GM21447 (cell line): ENCODE measurements around the gene NRN1.

Experiments
- ATAC-seq: cut with Tn5 transposase; IDR thresholded peaks from one replicate; pipeline ENCODE4 v1.9.1; 2021; ENCODE audit not compliant: unreplicated experiment

Gene NRN1

DNA sequence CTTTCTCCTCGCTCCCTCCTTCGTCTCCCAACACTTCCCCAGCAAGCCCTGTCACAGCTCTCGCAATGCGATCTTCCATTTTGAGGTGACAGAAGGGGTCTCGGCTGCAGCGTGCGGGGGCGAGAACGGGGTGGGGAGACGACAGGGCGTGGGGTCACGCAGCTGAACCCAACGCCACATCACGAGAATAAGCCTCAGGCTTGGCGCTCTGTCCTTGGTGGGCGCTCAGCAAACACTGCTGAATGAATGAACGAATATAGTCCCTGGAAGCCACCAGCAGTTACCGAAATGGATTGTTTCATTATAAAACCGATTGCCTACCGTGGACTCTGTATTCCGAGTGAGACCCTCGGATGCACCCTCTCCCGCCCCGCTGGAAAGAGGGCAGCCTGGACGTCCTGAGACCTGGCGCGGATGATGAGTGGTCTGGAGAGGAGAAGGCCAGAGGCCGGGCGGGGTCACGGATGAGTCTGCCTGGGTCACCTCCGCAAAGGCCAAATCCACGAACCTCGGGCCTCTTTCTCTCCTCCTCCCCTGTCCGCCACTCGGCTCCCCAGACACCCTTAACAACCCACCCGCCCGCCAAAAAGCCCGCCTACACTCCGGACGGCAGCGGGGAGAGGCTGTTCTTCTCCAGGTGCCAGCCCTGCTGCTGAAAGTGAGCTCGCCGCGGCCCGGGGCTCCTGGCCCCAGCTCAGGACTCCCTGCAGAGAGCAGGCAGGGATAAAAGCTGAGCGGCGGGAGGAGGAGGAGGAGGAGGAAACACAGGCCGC is 3.7 kb downstream of the NRN1 start:
- no peak for ATAC-seq

DNA sequence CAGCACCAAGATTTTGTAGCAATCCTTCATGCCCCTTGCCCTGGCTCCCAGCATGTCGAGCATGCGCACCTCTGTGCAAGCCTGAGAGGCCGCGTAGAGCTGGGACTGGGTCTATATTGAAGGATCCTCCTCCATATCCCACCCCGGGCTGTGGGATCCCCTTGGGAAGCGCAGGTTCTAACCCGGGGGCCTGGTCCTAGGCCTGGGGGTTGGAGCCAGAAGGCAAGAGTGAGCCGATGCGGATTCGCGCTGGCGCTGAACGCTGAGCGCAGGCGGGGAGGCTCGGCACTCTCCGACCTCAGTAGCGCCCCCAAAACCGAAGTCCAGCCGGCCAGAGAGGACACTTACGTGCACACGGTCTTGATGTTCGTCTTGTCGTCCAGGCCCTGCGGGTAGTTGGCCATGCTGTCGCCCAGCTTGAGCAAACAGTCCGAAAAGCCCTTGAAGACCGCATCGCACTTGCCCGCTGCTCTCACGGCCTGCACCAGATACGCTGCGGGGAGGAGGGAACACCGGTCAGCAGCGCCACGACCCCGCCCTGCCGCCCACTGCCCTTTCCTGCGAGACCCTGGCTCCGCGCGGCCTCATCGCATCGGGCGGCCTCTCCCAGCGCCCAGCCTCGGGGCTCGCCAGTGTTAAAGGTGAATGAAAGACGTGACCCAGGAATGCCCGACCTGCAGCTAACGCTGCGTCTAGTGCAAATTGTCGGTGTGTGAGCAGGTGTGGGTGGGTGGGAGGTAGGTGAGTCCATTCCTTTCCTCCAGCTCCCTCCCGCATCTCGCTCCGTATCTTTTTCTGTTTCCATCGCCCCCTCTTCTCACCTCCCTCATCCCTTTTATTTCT is 4.5 kb downstream of the NRN1 start:
- no peak for ATAC-seq

DNA sequence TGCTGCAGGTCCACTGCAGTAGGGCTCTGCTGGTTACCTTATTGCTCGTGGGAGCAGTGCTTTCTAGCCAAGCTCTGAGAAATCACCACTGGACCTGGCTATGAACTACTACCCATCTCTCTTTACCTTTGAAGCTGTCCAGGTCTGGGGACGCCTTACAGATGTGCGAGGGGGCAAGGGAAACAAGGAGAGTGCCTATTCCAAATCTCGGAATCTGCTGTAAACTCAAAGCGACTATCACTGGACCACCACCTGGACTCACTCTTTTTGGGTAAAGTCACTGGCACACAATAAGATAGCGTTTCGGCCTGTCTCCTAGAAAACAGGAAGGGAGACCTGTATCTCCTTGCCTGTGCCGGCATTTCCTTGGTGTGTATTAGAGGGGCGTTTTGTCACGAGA is 5.3 kb downstream of the NRN1 start:
- no peak for ATAC-seq

DNA sequence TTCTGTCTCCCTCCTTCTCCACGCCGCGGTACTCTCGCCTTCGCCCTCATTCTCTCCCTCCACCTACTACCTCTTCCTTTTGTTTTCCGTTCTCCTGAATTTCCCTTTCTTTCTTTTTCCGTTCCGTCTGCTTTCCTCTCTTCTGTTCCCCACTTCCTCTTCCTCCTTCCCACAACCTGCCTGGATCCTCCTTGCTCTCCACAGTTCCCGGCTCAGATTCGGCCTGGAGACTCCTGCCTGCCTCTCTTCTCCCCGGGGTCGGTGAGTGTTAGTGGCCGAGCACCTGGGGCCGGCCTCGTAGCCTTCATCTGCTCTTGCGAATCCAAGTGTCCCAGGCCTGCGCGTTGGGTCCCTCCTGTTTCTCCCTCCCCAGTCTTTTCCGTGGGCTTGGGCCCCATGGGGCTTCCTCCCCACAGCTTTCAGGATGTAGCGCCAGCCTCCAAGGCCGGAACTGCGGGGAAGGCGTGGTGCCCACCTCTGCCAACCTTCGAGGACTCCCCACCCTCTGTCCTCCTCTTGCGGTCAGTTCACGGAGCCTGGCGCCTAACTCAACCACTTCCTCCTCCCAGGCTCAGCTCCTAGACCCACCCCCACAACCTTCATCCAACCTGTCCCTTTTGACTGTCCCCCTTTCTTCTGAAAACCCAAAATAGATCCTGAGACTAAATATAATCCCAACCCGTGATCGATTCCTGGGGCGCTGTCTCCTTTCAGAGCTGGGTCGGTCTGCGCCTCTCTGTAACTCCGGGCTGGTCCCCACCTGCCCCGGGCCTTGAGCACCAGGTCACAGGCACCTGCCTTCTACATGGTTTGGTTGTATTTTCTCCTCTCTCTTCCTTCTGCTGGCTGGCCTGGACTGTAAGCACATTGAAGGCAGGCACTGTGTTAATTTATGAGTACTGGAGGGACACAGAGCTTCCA is 6.8 kb downstream of the NRN1 start:
- no peak for ATAC-seq

DNA sequence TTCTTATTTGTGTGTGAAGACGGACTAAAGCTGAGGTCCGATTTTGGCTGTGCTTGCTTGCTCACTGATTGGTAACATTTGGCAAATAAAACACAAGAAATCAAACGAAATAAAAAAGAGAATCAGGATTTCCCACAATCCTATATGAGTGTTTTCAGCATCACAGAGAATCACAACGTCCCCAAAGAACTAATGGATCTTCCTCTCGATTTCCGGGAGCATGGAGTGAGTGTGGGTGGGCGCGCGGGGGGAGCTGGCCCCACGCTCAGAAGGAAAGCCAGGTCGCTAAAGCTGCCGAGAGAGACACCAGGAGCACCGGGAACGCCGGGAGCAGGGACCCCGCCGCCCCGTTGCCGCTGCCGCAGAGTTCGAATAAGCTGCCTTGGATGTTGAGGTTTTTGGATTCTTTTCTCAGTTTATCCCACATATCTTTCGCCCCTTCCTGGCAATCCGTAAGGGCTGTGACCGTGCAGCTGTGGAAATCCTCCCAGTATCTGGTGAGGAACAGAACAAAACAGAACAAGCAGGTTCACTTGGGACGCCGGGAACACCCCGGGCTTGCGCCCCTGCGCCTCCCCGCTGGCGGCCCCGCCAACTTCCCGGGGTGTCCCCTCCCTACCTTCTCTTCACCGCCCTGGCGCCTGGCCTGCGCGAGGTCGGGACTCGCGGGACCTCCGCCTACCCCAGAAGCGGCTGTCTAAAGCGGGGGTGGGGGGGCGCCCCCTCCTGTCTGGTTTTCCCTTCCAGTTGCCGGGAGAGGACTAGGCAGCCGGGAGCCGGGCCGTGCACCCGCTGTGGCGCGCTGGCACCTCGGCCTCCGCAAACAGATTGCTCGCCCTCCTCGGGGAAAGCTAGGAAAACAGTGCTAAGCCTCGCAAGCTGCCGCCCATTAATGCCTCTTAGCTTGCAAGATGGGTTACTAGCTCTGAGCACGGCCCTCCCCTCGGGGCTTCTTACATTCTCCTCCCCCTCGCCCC is 7.7 kb downstream of the NRN1 start:
- no peak for ATAC-seq

DNA sequence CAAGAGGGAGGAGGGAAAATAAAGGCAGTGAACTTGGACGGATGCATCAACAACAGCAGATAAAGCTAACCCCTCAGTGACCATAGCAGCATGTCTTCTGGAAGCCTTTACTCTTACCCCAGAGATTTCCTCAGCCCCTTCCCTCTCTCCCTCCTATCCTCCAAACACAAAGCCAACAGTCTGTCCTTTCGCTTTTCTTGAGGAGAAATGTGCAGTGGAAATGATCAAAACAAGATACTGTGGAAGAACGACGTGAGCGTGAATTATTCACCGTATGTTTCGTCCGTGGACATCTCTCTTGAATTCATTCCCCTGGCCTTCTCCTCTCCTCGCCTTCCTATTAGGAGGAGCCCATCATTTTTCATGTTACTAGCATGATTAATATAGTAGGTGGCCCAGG is 8.5 kb downstream of the NRN1 start:
- ATAC-seq, result no peak

DNA sequence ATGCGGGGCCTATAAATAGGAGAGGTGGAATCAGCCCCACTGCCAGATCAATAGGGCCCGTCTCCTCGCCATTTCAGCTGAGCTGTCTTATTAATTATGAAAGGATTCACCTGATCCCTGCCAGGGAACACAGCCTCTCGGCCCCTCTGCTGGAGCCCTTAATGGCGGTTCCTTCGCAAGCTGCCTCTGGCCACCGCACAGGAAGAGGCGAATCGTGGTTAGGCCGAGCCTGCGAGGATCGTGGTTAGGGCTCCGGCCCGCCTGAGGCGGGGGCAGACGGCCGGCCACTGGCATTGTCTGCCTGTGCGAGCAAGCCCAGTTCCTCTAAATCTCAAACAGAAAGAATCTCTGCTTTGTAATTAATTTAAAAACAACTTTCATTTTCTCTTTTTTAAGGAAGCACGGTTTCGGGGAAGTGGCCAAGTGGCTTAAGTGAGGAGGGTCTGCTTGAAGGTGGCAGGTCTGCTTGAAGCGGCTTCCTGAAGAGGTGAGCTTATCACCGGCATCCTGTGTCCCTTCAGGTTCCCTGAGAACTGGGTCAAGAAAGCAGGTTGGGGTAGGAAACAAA is 9.2 kb downstream of the NRN1 start:
- ATAC-seq, result no peak

DNA sequence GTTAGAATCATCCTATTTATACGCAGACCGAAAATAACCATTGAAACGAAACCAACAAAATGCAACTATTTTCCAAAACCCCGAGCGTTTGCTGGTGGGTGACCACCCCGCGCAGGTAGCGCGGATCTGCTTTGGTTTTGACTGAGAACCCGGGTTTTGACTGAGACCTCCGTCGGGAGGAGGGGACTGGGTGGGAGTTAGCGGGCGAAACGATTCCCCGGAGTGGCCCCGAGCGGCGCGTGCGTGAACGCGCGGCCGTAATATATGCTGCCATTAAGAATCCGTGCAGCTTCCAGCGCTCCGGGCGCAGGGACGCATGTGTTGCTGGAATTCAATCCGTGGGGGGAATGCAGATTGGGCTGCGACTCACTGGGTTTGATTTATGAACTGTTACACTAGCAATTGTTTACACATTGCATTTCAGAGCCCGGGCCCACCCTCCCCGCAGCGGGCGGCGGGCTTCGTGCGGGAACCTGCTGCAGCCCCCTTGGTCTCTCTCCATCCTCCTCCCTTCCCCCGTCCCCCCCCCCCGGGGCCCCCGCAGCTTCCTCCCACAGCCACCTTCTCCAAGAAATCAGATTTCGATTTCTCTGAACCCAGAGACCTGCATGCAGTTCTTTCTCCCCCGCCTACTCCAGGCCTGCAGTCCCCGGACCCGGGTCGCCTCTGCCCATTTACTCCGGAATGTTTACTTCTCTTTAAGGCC is 9.9 kb downstream of the NRN1 start:
- no peak for ATAC-seq

DNA sequence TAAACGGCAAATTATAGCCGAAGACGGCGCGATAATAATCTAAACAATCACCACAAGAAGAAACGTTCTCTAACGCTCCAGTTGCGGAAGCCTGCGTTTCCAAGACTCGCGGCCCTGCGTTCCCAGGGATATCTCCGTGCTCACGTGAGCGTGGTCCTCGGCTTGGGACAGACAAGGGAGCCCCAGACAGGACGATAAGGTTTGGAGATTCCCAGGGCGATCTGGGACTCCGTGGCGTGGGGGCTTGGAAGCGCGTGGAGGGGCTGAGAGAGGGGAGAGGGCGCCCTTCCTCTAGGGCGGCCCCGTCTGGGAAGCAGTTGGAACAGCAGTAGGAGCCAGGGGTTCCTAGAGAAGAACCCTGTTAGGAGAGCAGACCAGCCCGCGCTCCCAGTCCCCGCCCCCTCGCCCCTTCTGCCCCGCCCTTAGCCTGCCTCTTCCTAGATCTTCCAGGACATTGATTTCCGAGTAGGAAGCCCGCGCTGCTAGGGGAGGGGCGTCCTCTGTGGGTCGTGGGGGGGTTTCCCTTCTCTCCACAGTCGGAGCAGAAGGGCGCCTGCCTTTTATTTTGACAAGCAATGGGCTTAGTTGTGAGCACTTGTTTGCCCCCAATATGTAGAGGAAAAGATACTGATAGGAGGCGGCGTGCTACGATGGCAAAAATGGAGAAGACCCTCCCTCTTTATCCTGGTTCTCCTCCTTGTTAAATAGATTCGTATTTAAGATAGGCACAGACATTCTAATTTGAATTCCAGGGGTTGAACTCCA is 10.6 kb downstream of the NRN1 start:
- no peak for ATAC-seq

DNA sequence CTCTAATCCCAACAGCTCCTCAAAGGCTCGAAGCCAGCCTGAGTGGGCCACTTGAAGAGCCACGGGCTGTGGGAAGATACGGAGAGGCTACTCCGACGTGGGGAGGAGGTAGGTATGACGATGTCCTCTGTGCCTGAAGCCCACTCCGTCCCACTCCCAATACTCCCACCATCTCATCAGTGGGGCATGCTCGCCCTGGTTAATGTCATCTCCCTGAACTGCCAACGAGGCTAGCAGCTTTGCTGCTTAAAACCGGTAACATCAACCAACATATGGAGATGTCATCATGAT is 11.1 kb downstream of the NRN1 start:
- ATAC-seq, result no peak

DNA sequence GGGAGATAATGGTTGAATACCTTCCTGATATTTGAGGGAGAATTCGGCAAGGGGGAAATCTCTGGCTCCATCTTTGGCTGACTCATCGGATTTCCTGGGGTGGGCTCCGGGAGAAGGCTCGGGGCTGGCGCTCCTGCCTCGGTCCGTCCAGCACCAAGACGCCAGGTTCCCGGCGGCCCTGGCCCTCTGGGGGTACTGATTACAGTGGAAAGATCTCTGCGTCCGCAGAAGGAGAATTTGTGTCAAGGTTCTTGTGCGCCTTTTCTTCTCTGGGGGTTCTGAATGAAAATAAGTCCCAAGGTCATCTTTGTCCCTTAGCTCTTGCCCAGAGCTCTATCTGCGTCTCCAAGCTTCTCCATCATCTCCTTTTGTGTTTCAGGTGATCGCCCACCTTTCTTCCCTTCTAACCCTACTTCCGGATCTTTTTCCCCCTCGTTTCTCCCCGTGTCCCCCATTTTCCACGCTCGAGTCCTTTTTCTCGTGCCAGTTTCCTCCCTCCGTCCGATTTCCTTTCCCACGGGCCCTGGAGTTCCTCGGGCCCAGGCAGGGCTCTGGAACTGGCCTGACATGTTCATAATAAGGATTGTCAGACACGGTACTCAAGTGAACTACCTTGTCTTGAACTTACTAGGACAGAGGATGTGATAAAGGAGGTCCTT is 11.6 kb downstream of the NRN1 start:
- ATAC-seq, result no peak

DNA sequence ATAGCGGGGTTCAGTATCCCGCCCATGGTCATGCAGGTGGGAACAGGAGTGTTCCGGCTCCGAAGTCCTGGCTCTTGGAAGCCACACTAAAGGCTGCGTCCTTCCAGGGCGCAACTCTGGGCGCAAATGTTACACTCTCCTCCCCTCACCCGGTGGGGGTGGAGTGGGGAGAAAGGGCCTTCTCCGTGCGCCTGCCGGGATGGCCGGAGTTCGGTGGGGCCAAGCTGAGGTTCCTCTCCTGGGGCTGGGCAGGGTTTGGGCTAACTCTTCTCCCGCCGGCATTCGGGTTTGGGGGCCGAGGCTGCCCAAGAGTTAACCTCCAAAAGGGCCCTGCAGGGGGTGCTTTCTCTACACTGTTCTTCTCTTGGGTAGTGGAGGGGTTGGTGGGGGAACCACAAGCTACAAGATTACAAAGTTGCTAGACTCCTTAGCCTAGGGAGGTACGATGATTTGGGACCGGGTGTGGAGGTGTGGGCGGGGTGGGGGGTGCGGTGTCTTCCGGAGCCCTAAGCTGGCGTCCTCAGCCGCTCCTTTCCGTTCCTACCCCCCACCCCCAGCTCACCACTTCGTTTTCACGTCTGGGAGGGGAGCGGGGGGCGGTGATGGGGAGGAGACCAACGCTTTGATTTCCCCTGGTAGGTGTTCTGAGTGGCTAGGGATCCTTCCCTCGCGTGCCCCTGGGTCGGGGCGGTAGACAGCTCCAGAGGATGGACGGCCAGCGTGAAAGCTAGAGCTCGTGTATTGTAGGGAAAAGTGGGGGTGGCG is 12.3 kb downstream of the NRN1 start:
- ATAC-seq, result no peak

DNA sequence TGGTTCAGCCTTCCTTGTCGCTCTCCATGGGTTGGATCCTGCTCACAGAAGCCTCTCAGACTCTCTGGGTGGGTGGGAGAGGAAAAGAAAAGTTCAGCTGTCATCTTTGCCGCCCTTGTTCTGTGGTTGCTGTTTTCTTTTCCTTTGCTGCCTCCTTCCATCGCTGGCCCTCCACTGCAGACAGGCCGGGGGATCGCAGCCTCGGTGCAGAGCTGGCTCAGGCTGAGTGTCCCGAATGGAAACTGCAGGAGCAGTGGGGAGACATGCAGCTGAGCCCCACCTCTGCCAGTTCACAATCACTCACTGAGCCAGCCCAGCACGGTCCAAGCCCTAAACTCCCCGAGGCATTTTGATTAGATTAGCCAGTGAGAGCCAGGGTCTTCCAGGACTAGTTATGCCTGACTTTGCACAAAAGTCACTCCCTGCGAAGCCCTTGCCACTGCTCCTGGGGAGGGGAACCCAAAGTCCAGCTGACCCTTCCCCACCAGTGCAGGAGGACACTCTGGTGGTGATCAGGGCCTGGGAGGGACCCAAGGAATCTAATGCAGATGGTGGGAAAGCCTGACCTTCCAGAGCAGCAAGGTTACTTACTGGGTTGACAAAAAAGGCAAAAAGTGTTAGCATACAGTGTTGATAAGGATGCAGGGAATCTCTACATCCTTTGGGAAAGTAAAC is 14.0 kb downstream of the NRN1 start:
- no peak for ATAC-seq

DNA sequence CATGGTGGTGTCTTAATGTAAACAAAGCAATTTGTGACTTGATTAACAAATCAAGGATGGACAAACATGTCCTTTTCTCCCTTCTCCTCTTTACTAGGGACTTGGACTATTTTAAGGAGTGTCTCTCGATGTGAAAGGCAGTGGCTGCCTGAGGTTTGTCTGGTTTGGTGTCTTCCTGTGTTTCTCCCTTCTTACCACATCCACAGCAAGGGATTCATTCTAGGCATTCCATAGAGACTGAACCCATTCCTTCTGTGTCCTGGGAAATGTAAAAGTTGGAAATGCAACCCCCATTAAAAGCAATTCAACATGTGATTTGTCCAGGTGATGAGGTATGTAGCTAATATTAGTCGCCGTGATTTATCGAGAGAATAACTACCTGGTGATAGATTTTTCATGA is 15.9 kb downstream of the NRN1 start:
- no peak for ATAC-seq

DNA sequence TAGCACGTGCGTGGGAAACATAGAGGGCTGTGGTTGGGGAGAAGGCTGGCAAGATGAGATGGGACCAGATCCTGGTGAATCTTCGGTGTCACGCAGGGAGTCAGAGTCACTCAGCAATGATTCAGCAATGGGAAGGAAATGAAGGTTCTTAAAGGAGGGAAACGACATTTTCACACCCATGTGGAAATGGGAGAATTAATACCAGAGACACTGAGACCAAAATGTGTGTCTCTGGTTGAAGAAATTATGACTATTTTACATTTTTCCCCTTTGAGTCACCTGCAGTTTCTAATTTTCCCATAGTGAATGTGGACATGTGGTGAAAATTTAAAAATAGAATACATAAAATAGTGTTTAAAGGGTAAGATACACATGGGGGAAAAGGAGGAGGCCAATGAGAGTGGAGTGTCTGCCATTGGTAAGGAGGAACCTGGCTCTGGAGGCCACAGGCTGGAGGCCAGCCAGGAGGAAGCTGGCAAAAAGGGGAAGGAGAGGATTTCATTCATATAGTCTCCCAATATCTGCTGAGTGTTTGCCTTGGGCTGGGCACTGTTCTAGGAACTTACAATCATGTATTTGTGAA is 17.5 kb downstream of the NRN1 start:
- ATAC-seq, result no peak

DNA sequence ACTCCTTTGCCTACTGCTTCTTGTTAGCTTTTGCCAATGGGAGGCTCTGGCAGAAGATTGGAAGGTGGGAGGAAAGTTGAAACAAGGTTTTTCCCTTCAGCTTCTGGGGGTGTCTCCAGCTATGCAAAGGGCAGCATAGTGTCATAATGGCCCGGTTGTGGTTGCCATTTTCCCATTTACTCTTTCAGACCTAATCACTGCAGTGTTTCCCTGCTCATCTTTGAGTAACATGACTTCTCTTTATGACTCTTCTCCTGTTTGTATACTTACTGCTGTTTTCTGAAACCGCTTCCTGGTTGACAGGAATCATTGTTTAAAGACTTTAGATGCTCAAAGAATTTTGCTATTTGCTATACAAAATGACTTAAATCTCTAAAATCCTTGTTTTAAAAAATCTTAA is 19.9 kb downstream of the NRN1 start:
- no peak for ATAC-seq
